PC-3 (cell line): ENCODE data around the gene ADIRF. TPM values are rescaled to one million over a fixed set of nuclear protein-coding genes. Genes with fewer than 3 reads are reported as not detected.
"Not testable (repeated sequence)": the region's sequence is repeated elsewhere in the genome, so short reads cannot be mapped to it uniquely, and the experiment has no call there.

ENCODE experiments used
- ATAC-seq: fragments of 200-7000 bp; cut with Tn5 transposase; 2 replicates; pipeline ENCODE4 v1.9.1; 2020; ENCODE audit warnings: mild to moderate bottlenecking, moderate library complexity
- BruUV-seq: library from RNA; stranded (reverse); fragments of 400-500 nt; replicated peaks from 2 replicates; lab custom pipeline; 2021; lab: Mats Ljungman, UMichigan
- CTCF ChIA-PET: fragments of 300-600 bp; sonication (Branson Sonifier 250); formaldehyde crosslinking; loops from one replicate; lab custom pipeline; 2022; ENCODE audit warnings: antibody characterized with exemption; lab: Charles Lee
- POLR2A ChIA-PET: fragments of 300-600 bp; sonication (Branson Sonifier 250); formaldehyde crosslinking; loops from one replicate; lab custom pipeline; 2022; ENCODE audit warnings: antibody characterized with exemption; ENCODE audit not compliant: unreplicated experiment; lab: Charles Lee
- DNase-seq: peaks from one replicate; pipeline ENCODE4 v3.0.0-alpha.2; 2015
- H2AFZ ChIP-seq: fragments of 300-600 bp; sonication (generic); 2 replicates; pipeline ENCODE4 v1.6.0; 2016; ENCODE audit warnings: antibody characterized with exemption, low read length
- H3F3A ChIP-seq: fragments of 300-600 bp; sonication (generic); one replicate; pipeline ENCODE4 v1.6.0; 2017; ENCODE audit warnings: antibody characterized with exemption, low read length, control low read depth, mild to moderate bottlenecking; ENCODE audit not compliant: unreplicated experiment
- H3K27ac ChIP-seq: fragments of 300-600 bp; sonication (generic); 2 replicates; pipeline ENCODE4 v1.5.1; 2016; ENCODE audit warnings: mild to moderate bottlenecking, low read length
- H3K27me3 ChIP-seq: fragments of 300-600 bp; sonication (generic); 2 replicates; pipeline ENCODE4 v1.6.1; 2016; ENCODE audit warnings: low read length, mixed read lengths
- H3K36me3 ChIP-seq: fragments of 300-600 bp; sonication (generic); 2 replicates; pipeline ENCODE4 v1.6.1; 2016; ENCODE audit warnings: low read depth, mixed run types, low read length, mixed read lengths
- H3K4me1 ChIP-seq: fragments of 300-600 bp; sonication (generic); 2 replicates; pipeline ENCODE4 v1.5.1; 2016; ENCODE audit warnings: low read length; ENCODE audit not compliant: insufficient read depth
- H3K4me2 ChIP-seq: fragments of 300-600 bp; sonication (generic); 2 replicates; pipeline ENCODE4 v1.6.0; 2016; ENCODE audit warnings: low read length
- H3K4me3 ChIP-seq: fragments of 300-600 bp; sonication (generic); 2 replicates; pipeline ENCODE4 v1.5.1; 2016; ENCODE audit warnings: mild to moderate bottlenecking, low read length, mixed read lengths
- H3K79me2 ChIP-seq: fragments of 300-600 bp; sonication (generic); 2 replicates; pipeline ENCODE4 v1.6.1; 2017; ENCODE audit warnings: low read length, mixed read lengths
- H3K9ac ChIP-seq: fragments of 300-600 bp; sonication (generic); 2 replicates; pipeline ENCODE4 v1.6.0; 2016; ENCODE audit warnings: mild to moderate bottlenecking, low read length
- H3K9me2 ChIP-seq: fragments of 300-600 bp; sonication (generic); replicated peaks from 2 replicates; pipeline ENCODE4 v1.6.1; 2016; ENCODE audit warnings: mixed run types, low read length, mixed read lengths
- H3K9me3 ChIP-seq: fragments of 300-600 bp; sonication (generic); 2 replicates; pipeline ENCODE4 v1.6.1; 2016; ENCODE audit warnings: low read length, mixed read lengths
- H4K20me1 ChIP-seq: fragments of 300-600 bp; sonication (generic); 2 replicates; pipeline ENCODE4 v1.6.1; 2016; ENCODE audit warnings: low read length, mixed read lengths
- intact Hi-C: fragments of 100-400 bp; cut with micrococcal nuclease; formaldehyde crosslinking; loops from 2 replicates; pipeline ENCODE4 v1.9.0; 2023
- total RNA-seq: library from RNA; depleted of rRNA; stranded (reverse); fragments of >200 nt; gene quantifications from 2 replicates; pipeline ENCODE4 v1.2.3, GENCODE V29; 2014; rRNA removed

ADIRF gene
- total RNA-seq, 1 experiment from 2014 or later = 259 TPM

- H3K36me3 ChIP-seq, H3F3A ChIP-seq, CTCF ChIA-PET, H3K27me3 ChIP-seq, H3K9ac ChIP-seq, H3K4me2 ChIP-seq, BruUV-seq, POLR2A ChIA-PET, H4K20me1 ChIP-seq, H3K4me3 ChIP-seq, intact Hi-C loops, H3K9me2 ChIP-seq, H3K9me3 ChIP-seq, H3K79me2 ChIP-seq, H2AFZ ChIP-seq, ATAC-seq: not testable (repeated sequence)
- H3K27ac ChIP-seq = peak overlapping the region; percentile 78
- H3K4me1 ChIP-seq = peaks cover 11% of the 10 kb centered on the region; the same call in 1 of the 2 replicates
- DNase-seq = peak; percentile 46
These were observed 51.2 kb downstream of the ADIRF start for GRCh38 chr10:87019504-87019903.

DNA sequence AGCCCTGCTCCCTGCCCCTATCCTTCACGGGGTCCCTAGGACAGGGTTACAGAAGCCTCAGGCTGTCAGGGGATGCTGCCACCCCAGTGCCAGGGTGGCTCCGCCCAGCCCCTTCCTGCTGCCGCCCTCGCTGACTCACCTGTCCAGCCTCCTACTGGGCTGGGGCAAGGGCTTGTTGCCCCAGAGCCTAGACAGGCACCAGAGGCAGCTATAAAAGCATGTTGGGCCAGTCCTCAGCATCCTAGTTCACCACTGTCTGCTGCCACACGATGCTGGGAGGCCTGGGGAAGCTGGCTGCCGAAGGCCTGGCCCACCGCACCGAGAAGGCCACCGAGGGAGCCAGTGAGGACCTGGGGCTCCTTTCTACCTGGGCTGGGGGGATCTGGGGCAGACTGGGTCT is 51.8 kb downstream of the ADIRF start, which contains the start of gene FAM25A:
TSS of gene FAM25A (plus strand) at position 239 of the 400 bp plus-strand sequence. CDS start at position 270, 31 bp downstream.
- BruUV-seq, H3K4me2 ChIP-seq, intact Hi-C loops, CTCF ChIA-PET, H3K9me2 ChIP-seq, H3F3A ChIP-seq, H3K9me3 ChIP-seq, H3K27me3 ChIP-seq, H3K79me2 ChIP-seq, H3K36me3 ChIP-seq, H2AFZ ChIP-seq, H3K9ac ChIP-seq, H3K4me3 ChIP-seq, POLR2A ChIA-PET, ATAC-seq, H4K20me1 ChIP-seq: not testable (repeated sequence)
- peak; percentile 54 for DNase-seq
- Histone ChIP-seq H3K27ac (peak within 1 kb of the TSS; percentile 78), H3K4me1 (peaks cover 11% of the 10 kb centered on the region; the same call in 1 of the 2 replicates)

Other genes with a start within 250 kb of the ADIRF start
- 10.5 and 14.5 TPM in 2 replicates for gene BMPR1A, start 211.9 kb upstream of the ADIRF start, total RNA-seq
- gene MMRN2, start 10.9 kb upstream of the ADIRF start, total RNA-seq = 1.9 and 6.7 TPM in 2 replicates
- 0.86 and 2.7 TPM in 2 replicates for gene SNCG, start 9.9 kb upstream of the ADIRF start, total RNA-seq
- gene FAM25A, start 51.8 kb downstream of the ADIRF start, total RNA-seq = 6.6 and 11.4 TPM in 2 replicates
- 67.9 and 75.9 TPM in 2 replicates for gene GLUD1, start 126.4 kb downstream of the ADIRF start, total RNA-seq
- 13.0 and 16.0 TPM in 2 replicates for gene SHLD2, start 126.7 kb downstream of the ADIRF start, total RNA-seq